ENCODE results near the gene DVL1. TPM values are rescaled to one million over a fixed set of nuclear protein-coding genes. Genes with fewer than 3 reads are reported as not detected.

Gene DVL1
- 78.6 and 113 TPM in 2 replicates for total RNA-seq

DNA sequence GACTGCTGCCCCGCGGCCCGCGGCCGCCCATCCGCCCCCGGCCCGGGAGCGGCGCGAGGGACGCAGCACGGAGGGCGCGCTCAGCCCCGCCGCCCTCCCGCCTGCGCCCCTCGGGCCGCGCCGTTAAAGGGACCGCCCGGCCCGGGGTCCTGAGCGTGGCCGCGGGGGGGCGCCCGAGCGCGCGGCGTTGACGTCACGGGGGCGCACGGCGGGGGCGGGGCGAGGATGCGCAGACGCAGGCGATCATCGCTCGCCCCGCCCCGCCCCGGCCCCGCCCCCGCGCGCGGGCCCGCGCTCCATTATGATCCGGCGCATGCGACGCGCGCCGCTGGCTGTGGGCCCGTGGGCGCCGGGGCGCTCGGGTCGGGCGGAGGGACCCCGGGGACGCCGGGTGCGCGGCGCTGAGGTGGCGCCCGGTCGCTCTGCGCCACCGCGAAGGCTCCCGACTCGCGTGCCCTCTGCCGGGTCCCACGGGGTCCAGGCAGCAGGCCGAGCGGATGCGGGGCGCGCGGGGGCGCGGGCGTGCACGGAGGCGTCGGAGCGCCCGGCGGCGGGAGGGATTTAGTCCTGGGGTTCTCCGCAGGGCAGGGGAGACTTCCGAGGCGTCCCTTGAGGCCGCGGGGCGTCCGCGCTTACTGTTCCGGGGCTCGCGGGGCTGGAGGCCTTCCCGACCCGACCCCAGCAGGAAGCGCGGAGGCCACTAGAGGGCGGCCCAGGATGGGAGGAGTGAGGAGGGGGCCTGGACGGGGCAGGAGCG lies at the start of gene DVL1:
TSS of gene DVL1 (minus strand) at position 163 of the 757 bp plus-strand sequence. CDS start 353 bp downstream, outside the sequence.
- peak within 1 kb of the TSS; percentile 84 for H3K4me3 ChIP-seq (ENCODE audit: low read depth, low read length)
- TF ChIP-seq, protein P1, sequence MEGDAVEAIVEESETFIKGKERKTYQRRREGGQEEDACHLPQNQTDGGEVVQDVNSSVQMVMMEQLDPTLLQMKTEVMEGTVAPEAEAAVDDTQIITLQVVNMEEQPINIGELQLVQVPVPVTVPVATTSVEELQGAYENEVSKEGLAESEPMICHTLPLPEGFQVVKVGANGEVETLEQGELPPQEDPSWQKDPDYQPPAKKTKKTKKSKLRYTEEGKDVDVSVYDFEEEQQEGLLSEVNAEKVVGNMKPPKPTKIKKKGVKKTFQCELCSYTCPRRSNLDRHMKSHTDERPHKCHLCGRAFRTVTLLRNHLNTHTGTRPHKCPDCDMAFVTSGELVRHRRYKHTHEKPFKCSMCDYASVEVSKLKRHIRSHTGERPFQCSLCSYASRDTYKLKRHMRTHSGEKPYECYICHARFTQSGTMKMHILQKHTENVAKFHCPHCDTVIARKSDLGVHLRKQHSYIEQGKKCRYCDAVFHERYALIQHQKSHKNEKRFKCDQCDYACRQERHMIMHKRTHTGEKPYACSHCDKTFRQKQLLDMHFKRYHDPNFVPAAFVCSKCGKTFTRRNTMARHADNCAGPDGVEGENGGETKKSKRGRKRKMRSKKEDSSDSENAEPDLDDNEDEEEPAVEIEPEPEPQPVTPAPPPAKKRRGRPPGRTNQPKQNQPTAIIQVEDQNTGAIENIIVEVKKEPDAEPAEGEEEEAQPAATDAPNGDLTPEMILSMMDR (conservative IDR thresholded peaks at IDR 0.05; ENCODE audit: low read depth, low read length): peak; percentile 45
- no peak for DNase-seq (ENCODE audit: low read depth)

DNA sequence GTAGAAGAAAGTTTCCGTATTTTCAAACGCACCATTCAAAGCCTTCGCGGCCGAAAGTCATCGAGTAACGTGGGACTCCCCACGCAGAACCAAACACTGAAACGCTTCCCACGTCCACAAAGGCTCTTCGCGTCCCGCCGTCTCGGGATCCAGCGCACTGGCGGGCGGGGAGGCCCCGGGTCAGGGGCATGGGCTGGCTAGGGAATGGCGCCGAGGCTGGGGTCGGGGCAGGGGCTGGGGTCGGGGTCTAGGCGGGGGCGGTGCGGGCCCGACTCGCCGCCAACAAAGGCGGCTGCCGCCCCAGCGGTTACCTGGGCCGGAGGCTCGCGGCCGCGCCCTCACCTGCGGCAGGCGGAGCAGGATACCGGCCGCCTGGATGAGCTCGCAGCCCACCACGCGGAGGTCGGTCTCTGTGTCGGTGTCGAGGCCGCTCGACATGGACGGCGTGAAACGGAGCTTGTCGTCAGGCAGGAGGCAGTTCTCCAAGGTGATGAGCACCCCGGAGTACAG lies 49.5 kb upstream of the DVL1 start:
- TF ChIP-seq, protein P1 (conservative IDR thresholded peaks at IDR 0.05; ENCODE audit: low read depth, low read length): no peak
- H3K4me3 ChIP-seq (ENCODE audit: low read depth, low read length): peak overlapping the region; percentile 85
- DNase-seq (ENCODE audit: low read depth): no peak

DNA sequence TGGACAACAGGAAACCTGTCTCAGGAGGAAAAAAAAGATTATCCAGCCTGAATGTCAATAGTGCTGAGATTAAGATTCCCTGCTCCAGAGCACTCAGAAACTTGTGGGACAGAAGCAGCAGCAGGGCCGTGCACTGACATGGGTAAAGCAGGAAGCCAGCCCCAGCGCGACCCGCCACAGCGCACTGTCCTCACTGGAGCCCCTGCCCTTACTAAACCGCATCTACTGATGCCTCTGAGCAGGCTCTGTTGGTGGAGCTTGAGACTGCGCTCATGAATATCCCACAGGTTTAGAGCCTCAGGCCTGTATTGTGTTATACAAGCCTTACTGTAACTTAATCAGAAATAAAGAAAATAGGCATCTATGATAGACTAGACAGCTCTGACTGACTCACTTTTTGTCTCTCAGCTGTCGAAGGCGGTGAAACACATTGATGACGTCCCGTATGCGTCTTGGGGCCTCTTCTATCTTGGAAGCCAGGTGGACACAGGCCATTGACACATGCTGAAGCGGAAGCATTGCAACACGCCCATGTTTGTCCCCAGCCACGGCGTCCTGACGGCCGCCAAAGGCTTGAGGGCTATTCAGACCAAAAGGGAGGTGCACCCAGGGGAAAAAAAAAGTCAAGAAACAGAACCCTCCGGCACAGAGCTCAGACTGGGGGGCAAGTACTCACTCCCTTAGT lies 48.8 kb upstream of the DVL1 start:
- DNase-seq (ENCODE audit: low read depth): no peak

DNA sequence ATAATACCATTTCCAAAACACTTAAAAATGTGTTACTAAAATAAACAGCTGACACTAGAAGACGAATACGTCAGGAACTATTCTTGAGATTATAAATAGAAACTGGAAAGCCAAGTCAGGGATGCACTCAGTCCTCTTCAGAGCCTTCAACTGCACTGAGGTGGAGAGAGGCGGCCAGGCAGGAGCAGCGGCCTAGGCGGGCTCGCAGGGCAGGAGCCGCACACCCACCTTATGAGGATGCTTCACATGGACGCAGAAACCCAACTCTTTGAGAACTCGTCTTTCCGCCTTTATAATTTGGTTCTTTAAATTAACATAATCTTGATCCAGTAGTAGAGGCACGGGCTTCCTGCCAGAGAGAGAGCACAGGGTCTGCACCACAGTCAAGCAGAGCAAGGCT lies 45.9 kb upstream of the DVL1 start:
- TF ChIP-seq, protein P1 (conservative IDR thresholded peaks at IDR 0.05; ENCODE audit: low read depth, low read length): no peak
- H3K4me3 ChIP-seq (ENCODE audit: low read depth, low read length): no peak overlapping the region
- no peak for DNase-seq (ENCODE audit: low read depth)

More for the DNA sequence above, 48.8 kb upstream of the DVL1 start:
- TF ChIP-seq, protein P1 (conservative IDR thresholded peaks at IDR 0.05; ENCODE audit: low read depth, low read length): no peak
- peak overlapping the region; percentile 85 for H3K4me3 ChIP-seq (ENCODE audit: low read depth, low read length)

DNA sequence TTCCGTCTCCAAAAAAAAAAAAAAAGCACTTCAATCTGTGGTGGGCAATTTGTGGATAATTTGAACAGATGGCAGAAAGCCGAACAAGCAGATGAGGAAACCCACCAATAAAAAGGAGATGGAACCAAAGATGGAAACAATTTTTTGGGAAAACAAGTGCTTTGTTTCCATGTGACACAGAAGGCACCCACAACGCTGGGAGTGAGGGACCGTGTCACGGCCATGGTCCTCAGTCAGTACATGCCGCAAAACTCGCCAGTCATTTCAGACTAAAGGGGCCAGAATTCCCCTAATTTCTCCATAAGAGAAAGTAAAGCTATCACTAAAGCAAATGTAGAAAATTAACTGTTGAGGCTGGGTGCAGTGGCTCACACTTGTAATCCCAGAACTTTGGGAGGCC lies 44.9 kb upstream of the DVL1 start:
- no peak overlapping the region for H3K4me3 ChIP-seq (ENCODE audit: low read depth, low read length)
- TF ChIP-seq, protein P1 (conservative IDR thresholded peaks at IDR 0.05; ENCODE audit: low read depth, low read length): no peak
- DNase-seq (ENCODE audit: low read depth): no peak

DNA sequence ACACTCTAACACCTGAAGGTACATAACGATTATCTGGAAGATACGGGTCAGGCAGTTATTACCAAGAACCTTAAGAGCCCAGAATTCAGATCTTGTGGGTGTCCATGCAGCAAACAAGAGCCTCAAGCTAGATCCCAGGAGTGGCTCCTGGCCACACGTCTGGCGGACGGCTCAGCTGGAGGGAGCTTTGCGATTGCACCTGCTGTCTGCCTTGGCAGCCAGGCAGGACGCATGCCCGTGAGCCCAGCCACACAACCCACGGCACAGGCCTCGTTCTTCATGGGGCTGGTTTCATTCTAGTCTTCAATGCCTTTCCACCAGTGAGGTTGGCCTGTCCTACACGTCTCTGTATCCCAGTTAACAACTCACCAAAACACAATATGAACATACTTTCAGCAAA lies 44.2 kb upstream of the DVL1 start:
- DNase-seq (ENCODE audit: low read depth): no peak
- TF ChIP-seq, protein P1 (conservative IDR thresholded peaks at IDR 0.05; ENCODE audit: low read depth, low read length): no peak

More for the DNA sequence above, 44.2 kb upstream of the DVL1 start:
- H3K4me3 ChIP-seq (ENCODE audit: low read depth, low read length): no peak overlapping the region

Data from epithelial cell of proximal tubule (primary cell).